Activated T-cell treated with anti-CD3 and anti-CD28 coated beads for 1 hour (primary cell): ENCODE results near the gene PPRC1.

Experiments used
- DNase-seq: peaks from one replicate; pipeline ENCODE4 v3.0.0-alpha.2; 2020; ENCODE audit warnings: low read depth

Gene PPRC1

DNA sequence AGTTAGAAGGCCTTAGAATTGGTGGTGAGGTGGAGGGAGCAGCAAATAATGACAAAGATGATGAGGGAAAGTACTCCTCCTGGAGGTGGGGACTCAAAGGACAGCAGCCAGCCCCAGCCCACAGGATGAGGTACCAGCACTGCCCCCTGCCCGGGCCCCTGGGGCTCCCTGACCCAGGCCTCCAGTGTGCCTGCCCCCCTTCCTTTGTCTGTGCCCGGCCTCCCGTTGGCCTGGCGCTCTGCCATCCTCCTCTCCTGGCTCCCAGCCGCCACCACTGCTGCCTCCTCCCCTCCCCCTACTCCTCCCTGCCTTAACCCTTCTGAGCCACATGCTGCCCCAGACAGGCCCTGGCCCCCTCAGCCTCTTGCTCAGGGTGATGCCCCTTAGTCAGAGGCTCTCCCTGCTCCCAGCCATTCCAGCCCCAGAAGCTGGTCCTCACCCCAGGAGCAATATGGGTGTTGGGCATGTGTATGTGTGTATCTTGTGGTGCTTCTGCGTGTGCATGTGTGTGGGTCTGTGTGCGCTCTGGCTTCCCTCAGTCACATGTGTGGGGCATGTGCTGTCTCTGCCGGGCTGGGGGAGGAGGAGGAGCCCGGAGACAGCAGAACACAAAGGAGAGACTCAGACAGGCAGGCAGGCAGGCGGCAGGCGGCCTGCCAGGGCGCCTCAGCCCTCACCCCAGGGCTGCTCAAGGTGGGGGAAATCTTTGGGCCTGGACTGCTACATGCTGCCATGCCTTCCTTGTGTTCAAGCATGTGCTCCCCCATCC is 15.3 kb upstream of the PPRC1 start:
- DNase-seq: peak; percentile 42

DNA sequence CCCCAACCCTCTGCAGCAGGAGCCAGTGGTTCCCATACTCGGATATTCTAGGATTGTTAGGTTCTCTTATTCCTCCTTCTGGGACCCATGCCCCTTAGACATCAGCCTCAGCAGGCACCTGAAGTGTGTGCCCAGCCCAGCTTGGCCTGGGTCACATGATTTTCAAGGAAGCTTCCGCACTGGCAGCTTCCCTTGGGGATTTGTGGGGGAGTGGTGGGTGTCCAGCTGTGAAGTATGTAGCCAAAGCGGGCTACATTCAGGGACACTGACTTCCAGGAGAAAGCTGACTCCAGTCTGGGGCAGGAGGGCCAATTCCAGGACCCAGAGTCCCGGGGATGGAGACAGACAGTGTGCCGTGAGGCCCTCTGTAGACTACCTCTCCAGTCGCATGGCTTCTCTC is 14.0 kb upstream of the PPRC1 start:
- DNase-seq: no peak

DNA sequence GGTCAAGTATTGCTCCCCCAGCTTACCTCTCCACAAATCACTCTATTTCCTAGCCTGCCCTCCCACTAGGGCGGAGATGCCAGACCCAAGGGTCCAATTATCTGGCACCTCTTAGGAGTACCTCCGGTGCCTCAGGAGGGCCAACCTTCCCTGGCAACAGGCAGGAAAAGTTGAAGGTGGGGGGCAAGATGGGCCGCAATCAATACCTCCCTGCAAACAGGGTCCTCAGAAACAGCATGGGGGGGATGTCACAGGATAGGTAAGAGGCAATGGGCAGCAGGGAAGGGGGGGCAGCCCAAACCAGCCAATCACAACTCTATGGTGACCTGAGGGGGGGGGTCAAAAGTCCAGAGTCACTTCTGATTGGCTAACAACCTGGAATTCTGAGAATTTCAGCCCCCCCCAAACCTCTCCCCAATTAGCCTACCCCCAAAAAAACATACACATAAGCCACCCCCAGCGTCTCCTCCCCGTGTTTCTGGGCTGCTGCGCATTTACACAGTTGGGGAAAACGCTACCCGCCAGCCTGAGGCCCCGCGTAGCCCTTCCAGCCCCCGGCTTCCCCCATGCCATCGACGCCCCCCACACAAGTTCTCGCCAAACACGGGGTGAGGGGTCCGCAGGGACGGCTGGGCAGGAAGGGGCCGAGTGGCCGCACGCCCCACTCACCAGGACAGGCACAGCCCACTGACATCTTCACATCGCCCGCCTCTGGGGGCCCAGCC is 13.3 kb upstream of the PPRC1 start:
- no peak for DNase-seq

DNA sequence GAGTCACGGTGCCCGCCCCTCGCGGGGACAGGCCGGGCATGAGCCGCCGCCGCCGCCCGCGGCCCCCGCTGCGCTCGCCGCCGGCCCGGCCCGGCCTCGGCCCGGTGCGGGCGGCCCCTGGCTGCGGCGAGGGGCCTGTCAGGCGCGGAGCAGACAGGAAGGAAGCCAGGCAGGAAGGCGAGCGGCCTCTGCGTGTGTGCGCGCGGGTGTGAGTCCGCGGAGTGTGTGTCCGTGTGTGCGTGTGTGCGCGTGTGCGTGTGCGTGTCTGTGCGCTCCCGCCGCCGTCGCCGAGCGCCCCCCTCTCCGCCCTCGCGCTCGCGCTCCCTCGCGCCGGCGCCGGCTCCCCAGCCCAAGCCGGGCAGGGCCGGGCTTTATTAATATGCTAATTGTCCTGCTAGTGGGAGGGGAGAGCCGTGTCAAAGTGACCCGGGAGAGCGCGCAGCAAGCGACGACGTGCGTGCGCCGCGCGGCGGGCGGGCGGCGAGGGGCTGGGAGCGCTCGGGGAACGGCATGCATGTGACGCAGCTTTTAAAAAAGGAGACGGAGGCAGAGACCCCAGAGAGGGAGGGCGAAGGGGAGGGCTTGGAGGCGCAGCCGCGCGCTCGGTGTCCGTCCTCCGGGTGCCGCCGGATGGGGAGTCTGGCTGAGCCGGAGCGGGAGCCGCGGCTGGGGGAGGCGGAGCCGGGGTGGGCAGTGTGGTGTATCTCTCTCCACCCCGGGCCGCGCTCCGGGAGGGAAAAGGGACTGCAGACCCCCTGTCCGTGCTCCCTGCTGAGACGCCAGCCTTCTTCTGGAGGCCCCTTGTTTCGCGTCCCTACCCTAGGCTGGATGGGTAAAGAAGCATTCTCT is 12.5 kb upstream of the PPRC1 start, which contains the start of gene LDB1:
TSS of gene LDB1 (minus strand) at position 227 of the 849 bp plus-strand sequence. CDS start 258 bp downstream, outside the sequence.
- peak; percentile 49 for DNase-seq

DNA sequence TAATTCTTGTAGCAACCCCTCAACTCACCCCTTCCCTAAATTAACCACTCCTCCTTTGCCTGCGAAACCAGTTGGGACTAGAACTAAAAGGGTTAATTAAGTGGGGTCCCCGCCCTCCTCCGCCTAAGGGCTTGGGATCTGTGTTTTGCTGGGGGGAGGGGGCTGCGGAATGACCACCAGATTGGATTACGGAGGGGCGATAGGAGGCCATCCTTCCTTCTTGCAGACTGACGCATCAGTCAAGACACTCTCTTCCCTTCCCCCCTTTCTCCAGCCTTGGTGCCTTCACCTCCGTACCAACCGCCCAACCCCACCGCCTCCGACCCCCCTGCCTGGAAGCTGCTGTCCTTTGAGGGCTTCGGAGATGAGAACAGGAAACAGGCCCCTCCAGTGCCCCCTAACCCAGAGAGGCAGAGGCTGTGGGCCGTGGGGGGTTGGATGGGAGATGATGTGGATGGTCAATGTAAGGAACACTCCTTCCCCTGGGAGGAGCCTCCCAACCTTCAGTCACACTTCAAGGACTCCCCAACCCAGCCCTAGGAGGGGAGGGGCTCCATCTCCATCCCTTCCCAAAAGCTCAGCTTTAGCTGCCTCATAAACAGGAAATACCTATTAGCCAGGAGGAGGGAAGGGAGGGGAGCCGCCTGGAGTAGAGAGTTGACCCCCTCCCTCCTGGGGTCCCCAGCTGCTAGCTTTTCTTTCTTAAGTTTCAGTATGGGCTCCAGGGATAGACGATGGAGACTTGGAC is 11.7 kb upstream of the PPRC1 start:
- no peak for DNase-seq

DNA sequence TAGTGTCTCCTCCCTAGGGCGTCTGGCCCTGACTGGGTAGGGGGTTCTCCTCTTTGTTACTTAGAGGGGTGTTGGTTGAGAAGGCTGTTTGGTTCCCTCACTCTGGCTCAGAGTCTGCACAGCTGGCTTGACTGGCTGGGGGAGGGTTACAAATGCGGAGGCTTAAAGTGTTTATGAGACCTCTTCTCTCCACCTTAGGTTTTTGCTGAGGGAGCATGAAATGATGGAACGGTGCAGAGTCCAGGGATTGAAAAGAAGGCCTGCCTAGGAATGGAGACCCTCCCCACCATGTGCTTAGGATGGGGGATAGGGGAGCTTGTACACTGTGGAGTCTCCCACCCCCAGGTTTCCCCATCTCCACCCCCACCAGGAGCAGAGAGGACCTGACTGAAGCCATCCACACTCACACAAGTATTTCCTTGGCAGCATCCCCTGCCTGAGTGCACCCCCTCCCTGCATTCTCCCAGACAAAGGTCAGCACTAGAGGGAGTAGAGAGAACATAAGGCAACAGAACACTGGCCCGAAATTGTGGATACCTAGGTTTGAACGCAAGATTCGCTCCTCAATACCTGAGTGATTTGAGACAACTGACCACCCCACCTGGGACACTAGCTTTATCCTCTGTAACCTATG is 11.0 kb upstream of the PPRC1 start:
- no peak for DNase-seq

DNA sequence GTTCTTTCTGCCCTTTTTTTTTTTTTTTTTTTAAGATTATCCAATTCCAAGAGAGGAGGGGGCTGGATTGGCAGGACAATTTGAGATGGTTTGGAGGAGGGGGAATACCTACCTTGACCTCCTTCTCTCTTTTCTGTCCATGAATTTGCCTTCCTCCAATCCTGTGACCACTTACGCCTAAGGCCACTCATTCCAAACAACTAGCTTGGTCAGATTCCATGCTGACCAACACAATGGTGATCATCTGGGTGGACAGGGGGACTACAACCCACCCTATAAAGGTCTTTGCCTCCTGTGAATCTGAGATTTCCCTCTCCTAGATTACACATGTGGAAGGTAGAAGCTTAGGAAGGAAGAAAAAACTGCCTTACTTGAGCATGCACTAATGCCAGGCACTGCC is 10.4 kb upstream of the PPRC1 start:
- no peak for DNase-seq

DNA sequence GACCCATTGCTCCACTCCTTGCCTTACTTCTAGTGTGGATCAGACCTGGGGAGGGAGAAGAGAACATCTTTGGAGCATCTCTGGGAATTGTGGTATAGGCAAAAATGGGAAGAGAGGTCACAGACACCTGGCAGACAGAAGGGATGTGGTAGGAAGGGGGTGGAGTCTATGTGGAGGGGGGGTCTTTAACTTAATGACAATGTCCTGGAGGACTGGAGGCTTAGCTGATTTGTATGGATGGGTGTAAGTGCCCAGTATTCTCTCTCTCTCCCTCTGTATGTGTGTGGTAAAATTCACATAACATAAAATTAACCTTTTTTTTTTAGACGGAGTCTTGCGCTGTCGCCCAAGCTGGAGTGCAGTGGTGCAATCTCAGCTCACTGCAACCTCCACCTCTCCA is 9.6 kb upstream of the PPRC1 start:
- no peak for DNase-seq

DNA sequence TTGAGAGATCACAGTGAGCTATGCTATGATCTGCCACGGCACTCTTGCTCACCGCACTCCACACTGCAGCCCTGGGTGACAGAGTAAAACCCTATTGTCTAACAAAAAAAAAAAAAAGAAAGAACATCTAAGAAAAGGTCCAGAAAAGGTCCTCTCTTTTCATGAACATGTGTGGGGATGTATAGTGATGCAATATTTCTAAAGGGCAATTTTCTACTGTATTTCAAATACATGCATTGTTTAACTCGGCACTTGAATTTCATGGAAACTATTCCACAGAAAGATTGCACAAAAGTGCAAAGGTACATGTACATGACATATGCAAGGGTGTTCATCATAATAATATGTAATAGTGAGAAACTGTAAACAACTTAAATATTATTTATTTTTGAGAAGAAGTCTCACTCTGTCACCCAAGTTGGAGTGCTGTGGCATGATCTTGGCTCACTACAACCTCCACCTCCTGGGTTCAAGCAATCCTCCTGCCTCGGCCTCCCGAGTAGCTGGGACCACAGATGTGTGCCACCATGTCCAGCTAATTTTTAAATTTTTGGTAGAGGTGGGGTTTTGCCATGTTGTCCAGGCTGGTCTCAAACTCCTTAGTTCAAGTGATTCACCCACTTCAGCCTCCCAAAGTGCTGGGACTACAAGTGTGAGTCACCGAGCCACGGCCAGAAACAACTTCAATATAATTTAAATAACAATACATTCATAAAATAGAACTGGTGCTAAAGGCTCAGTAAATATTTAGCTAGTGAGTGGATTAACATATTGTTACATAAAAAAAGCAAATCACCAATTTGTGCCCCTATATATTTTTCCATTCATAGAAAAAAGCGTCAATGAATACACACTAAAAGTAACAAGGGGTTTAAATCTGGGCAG is 1.3 kb upstream of the PPRC1 start:
- no peak for DNase-seq

DNA sequence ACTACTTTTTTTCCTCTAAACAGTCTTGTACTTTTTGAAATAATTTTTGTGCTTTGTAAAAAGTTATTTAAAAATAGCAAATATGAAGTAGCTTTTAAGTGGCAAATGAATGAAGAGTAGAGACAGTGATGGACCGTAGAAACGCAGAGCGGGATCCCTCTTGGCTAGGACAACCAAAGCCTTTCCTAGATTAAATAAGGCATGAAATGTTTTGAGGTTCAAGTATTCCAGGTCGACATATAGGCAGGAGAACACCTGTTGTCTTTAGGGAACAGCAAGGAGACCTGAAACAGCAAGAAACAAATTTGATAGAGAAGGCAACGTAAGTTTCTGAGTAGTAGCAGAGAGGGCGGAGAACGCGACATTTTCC is 662 bp upstream of the PPRC1 start:
- no peak for DNase-seq

DNA sequence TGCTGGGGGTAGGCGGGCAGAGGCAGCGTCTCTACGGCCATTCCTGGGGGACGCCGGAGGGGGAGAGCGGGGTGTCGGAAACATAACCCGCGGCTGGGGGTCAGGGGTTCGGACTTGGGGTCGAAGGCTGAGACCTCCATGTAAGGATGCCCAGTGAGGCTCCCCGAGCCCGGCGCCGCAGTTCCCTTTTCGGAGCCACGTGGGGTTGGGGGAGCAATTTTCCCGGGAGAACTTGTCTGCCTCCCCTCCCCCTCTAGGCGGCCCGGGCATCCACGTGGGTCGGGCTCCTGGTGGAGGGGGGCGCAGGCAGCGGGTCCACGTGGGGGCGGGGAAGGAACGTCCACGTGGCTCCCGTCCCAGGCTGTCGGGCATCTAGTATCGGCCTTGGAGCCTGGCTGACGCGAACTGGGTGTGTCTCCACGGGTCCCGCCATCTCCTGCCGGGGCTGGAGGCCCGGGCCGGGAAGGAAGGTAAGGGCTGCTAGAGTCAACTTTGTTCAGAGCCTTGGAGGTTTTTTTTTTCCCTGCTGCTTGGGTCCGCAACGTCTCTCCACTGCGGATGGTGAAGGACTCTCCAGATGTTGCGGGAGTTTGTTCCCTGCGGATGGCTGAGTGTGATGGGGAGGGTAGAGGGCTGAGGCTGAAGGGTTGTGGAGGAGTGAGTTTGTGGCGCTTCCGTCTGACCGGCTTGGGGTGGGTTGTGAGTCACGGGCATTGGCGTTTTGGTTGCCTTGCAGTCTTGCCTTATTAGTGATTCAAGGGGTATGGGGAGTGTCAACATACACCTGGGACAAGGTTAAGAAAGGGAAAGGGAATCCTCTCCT is 744 bp downstream of the PPRC1 start:
- DNase-seq: peak; percentile 30

DNA sequence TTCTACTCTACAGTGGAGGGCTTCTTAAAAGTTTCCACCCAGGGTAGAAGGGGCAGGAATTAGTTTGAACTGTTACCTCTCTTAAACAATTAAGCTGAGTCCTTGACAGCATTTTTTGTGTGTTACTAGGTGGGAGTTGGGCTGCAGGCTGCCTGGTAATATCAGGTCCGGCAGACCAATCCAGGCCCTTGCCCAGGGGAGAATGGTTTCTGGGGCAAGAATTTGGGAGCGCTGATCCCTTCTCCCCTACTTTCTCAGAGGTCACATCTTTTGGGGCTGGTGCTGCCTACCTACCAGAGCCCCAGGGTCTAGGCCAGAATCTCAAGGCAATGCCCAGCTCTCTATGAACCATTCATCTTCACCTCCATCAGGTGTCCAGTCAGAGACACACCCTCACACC is 1.6 kb downstream of the PPRC1 start:
- DNase-seq: no peak

DNA sequence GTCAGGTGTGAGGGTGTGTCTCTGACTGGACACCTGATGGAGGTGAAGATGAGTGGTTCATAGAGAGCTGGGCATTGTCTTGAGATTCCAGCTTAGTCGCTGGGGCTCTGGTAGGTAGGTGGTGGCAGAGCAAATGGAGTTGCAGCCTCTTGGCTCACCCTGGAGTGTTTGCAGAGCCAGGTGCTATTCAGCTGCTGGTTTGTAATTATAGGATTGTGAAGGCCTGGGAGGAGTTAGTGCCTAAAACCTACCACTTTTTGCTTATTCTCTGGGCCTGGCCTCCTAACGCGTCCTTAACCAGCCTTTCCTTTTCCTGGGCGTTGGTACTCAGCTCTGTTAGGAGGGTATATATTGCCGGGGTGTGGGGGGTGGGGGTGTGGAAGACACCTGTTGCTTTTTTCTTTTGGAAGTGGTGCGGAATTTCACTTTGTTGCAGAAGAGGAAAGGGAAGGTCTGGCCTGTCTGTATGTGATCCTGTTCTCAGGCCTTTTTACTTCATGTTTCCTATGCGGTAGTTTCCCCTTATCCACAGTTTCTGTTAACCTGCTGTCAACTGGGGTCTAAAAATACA is 3.2 kb downstream of the PPRC1 start:
- no peak for DNase-seq

DNA sequence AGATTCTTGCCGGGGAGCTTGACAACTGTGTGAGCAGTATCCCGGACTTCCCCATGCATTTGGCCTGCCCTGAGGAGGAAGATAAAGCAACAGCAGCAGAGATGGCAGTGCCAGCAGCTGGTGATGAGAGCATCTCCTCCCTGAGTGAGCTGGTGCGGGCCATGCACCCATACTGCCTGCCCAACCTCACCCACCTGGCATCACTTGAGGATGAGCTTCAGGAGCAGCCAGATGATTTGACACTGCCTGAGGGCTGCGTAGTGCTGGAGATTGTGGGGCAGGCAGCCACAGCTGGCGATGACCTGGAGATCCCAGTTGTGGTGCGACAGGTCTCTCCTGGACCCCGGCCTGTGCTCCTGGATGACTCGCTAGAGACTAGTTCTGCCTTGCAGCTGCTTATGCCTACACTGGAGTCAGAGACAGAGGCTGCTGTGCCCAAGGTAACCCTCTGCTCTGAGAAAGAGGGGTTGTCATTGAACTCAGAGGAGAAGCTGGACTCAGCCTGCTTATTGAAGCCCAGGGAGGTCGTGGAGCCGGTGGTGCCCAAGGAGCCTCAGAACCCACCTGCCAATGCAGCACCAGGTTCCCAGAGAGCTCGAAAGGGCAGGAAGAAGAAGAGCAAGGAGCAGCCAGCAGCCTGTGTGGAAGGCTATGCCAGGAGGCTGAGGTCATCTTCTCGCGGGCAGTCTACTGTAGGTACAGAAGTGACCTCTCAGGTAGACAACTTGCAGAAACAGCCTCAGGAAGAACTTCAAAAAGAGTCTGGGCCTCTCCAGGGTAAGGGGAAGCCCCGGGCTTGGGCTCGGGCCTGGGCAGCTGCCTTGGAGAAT is 6.7 kb downstream of the PPRC1 start:
- no peak for DNase-seq

DNA sequence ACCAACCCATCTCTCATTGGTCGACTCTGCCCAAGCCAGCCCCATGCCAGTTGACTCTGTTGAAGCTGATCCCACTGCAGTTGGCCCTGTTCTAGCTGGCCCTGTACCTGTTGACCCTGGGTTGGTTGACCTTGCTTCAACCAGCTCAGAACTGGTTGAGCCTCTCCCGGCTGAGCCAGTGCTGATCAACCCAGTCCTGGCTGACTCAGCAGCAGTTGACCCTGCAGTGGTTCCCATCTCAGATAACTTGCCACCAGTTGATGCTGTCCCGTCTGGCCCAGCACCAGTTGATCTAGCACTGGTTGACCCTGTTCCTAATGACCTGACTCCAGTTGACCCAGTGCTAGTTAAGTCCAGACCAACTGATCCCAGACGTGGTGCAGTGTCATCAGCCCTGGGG is 7.4 kb downstream of the PPRC1 start:
- no peak for DNase-seq

DNA sequence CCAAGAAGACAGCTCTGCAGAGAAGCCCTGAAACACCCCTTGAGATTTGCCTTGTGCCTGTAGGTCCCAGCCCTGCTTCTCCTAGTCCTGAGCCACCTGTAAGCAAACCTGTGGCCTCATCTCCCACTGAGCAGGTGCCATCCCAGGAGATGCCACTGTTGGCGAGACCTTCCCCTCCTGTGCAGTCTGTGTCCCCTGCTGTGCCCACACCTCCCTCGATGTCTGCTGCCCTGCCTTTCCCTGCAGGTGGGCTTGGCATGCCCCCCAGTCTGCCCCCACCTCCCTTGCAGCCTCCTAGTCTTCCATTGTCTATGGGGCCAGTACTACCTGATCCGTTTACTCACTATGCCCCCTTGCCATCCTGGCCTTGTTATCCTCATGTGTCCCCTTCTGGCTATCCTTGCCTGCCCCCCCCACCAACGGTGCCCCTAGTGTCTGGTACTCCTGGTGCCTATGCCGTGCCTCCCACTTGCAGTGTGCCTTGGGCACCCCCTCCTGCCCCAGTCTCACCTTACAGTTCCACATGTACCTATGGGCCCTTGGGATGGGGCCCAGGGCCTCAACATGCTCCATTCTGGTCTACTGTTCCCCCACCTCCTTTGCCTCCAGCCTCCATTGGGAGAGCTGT is 8.2 kb downstream of the PPRC1 start:
- DNase-seq: no peak

DNA sequence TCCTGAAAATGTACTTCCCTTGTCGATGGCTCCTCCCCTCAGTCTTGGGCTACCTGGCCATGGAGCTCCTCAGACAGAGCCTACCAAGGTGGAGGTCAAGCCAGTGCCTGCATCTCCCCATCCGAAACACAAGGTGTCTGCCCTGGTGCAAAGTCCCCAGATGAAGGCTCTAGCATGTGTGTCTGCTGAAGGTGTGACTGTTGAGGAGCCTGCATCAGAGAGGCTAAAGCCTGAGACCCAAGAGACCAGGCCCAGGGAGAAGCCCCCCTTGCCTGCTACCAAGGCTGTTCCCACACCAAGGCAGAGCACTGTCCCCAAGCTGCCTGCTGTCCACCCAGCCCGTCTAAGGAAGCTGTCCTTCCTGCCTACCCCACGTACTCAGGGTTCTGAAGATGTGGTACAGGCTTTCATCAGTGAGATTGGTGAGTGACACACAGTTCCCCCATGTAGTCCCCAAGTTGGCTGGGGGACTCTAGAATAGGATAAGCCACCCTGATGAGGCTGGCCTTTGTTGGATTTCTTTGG is 8.8 kb downstream of the PPRC1 start:
- no peak for DNase-seq
